Tibial nerve (tissue), 4 donors: ENCODE results near the gene MTTP. TPM values are rescaled to one million over a fixed set of nuclear protein-coding genes. Genes with fewer than 3 reads are reported as not detected.

ENCODE experiments used
- DNase-seq, 2 donors: peaks; one replicate each; pipeline ENCODE4 v3.0.0-alpha.2; 2019; ENCODE audit warnings: low spot score in 2 of 2
- H3K27ac ChIP-seq, 4 donors: fragments of 200-600 bp; sonication (generic) in 3 of 4; one replicate each; pipeline ENCODE4 v1.5.1; 2017 to 2019; ENCODE audit warnings: mild to moderate bottlenecking in 1 of 4
- H3K27me3 ChIP-seq, 2 donors: fragments of 200-600 bp; sonication (generic) in 1 of 2; one replicate each; pipeline versions ENCODE4 v1.5.1 to v1.6.0; 2017 to 2019
- H3K36me3 ChIP-seq, 3 donors: fragments of 200-600 bp; sonication (generic); one replicate each; pipeline ENCODE4 v1.5.1; 2018 to 2019
- H3K4me1 ChIP-seq, 4 donors: fragments of 200-600 bp; sonication (generic) in 3 of 4; one replicate each; pipeline ENCODE4 v1.5.1; 2017 to 2019
- H3K4me3 ChIP-seq, 4 donors: fragments of 200-600 bp; sonication (generic) in 3 of 4; one replicate each; pipeline ENCODE4 v1.5.1; 2017 to 2019; ENCODE audit warnings: mild to moderate bottlenecking in 1 of 4, moderate library complexity in 1 of 4
- H3K9me3 ChIP-seq, 4 donors: fragments of 200-600 bp; sonication (generic) in 3 of 4; one replicate each; pipeline ENCODE4 v1.5.1; 2017 to 2019
- CTCF ChIP-seq, 5 experiments: fragments of 200-600 bp in 3 of 5; fragments of 450-650 bp in 2 of 5; sonication (generic) in 3 of 5; IDR thresholded peaks; one replicate each; pipeline ENCODE4 v1.5.1; 2016 to 2019; ENCODE audit warnings: antibody characterized with exemption in 5 of 5, mild to moderate bottlenecking in 3 of 5, moderate library complexity in 2 of 5
- EP300 ChIP-seq, 2 donors: sonication (generic); formaldehyde crosslinking; IDR thresholded peaks; one replicate each; pipeline ENCODE4 v1.6.1; 2017; ENCODE audit warnings: antibody characterized with exemption in 2 of 2, mild to moderate bottlenecking in 1 of 2
- POLR2A ChIP-seq, 2 donors: fragments of 450-650 bp; IDR thresholded peaks; one replicate each; pipeline ENCODE4 v1.6.1; 2017; ENCODE audit warnings: antibody characterized with exemption in 2 of 2, mild to moderate bottlenecking in 2 of 2, moderate library complexity in 2 of 2
- WGBS, 2 donors: methylation state at CpG; one replicate each; pipeline ENCODE4 v1.1.5; 2018; 5-methylcytosine and 5-hydroxymethylcytosine counted together
- total RNA-seq, 4 donors: library from RNA; depleted of rRNA; stranded (reverse); fragments of >200 nt; gene quantifications; one replicate each; pipeline ENCODE4 v1.1.0, GENCODE V29; 2016

MTTP gene
- total RNA-seq, 4 donors from 2014 or later: 0.22 to 0.59 TPM; not detected in 2

- H3K36me3 ChIP-seq: no peaks in the 10 kb centered on the region
- H3K4me3 ChIP-seq: no peak overlapping the region
- TF ChIP-seq CTCF (IDR thresholded peaks at IDR 0.05) (no peak), EP300 (IDR thresholded peaks at IDR 0.05) (no peak), POLR2A (IDR thresholded peaks at IDR 0.05) (no peak)
- no peaks in the 10 kb centered on the region for H3K27me3 ChIP-seq
- no peaks in the 10 kb centered on the region for H3K9me3 ChIP-seq
- peaks cover 0 to 10% (median 3%) of the 10 kb centered on the region in 4 donors for H3K4me1 ChIP-seq
- H3K27ac ChIP-seq: no peak overlapping the region
- no peak for DNase-seq
These were observed 9.7 kb upstream of the MTTP start for GRCh38 chr4:99564921-99565320.

- no peak for TF ChIP-seq CTCF (IDR thresholded peaks at IDR 0.05)
- no peak for TF ChIP-seq POLR2A (IDR thresholded peaks at IDR 0.05)
- TF ChIP-seq EP300 (IDR thresholded peaks at IDR 0.05): no peak
- no peaks in the 10 kb centered on the region for H3K36me3 ChIP-seq
- H3K4me3 ChIP-seq: no peak overlapping the region
- 42 to 67% methylated on average over 1 of the region's 1 CpG for WGBS, 2 donors
- H3K9me3 ChIP-seq: no peaks in the 10 kb centered on the region
- no peak overlapping the region for H3K27ac ChIP-seq
- H3K4me1 ChIP-seq: no peaks in the 10 kb centered on the region
- peaks cover 0 to 4% of the 10 kb centered on the region in 2 donors for H3K27me3 ChIP-seq
- no peak for DNase-seq
These were observed 2.7 kb upstream of the MTTP start for GRCh38 chr4:99571883-99572282.

GRCh38 chr4:99572527-99573240, 1.9 kb upstream of the MTTP start:
- Histone ChIP-seq H3K9me3 (no peaks in the 10 kb centered on the region), H3K27me3 (peaks cover 0 to 4% of the 10 kb centered on the region in 2 donors), H3K4me3 (no peak overlapping the region), H3K27ac (no peak overlapping the region), H3K4me1 (no peaks in the 10 kb centered on the region), H3K36me3 (no peaks in the 10 kb centered on the region)
- no peak for DNase-seq
- WGBS, 2 donors: 78 to 85% methylated on average over 6 of the region's 6 CpGs
- no peak for TF ChIP-seq CTCF (IDR thresholded peaks at IDR 0.05)
- no peak for TF ChIP-seq POLR2A (IDR thresholded peaks at IDR 0.05)
- TF ChIP-seq EP300 (IDR thresholded peaks at IDR 0.05): no peak

GRCh38 chr4:99573735-99574368, 772 bp upstream of the MTTP start:
- Histone ChIP-seq H3K4me1 (no peaks in the 10 kb centered on the region), H3K27ac (no peak overlapping the region), H3K27me3 (peaks cover 0 to 4% of the 10 kb centered on the region in 2 donors), H3K9me3 (no peaks in the 10 kb centered on the region), H3K4me3 (no peak overlapping the region), H3K36me3 (no peaks in the 10 kb centered on the region)
- WGBS, 2 donors: 75 to 78% methylated on average over 1 of the region's 1 CpG
- DNase-seq: no peak
- TF ChIP-seq POLR2A (IDR thresholded peaks at IDR 0.05) (no peak), EP300 (IDR thresholded peaks at IDR 0.05) (no peak), CTCF (IDR thresholded peaks at IDR 0.05) (no peak)

GRCh38 chr4:99578714-99579113, 4.1 kb downstream of the MTTP start:
- WGBS, 2 donors: 76 to 83% methylated on average over 2 of the region's 2 CpGs
- Histone ChIP-seq H3K4me3 (no peak overlapping the region), H3K4me1 (no peaks in the 10 kb centered on the region), H3K9me3 (no peaks in the 10 kb centered on the region), H3K36me3 (no peaks in the 10 kb centered on the region), H3K27me3 (no peaks in the 10 kb centered on the region), H3K27ac (no peak overlapping the region)
- no peak for TF ChIP-seq POLR2A (IDR thresholded peaks at IDR 0.05)
- no peak for TF ChIP-seq CTCF (IDR thresholded peaks at IDR 0.05)
- TF ChIP-seq EP300 (IDR thresholded peaks at IDR 0.05): no peak
- DNase-seq: no peak
